ENCODE data around the gene FABP2. TPM values are rescaled to one million over a fixed set of nuclear protein-coding genes. Genes with fewer than 3 reads are reported as not detected.
"Not testable (repeated sequence)": the region's sequence is repeated elsewhere in the genome, so short reads cannot be mapped to it uniquely, and the experiment has no call there.

FABP2 gene
- not detected for polyA plus RNA-seq (2013, experiment 1 of 2)
- not detected for polyA plus RNA-seq (2013, experiment 2 of 2)

GRCh38 chr4:119321921-119322687 lies at the start of gene FABP2:
TSS of gene FABP2 (minus strand) at chr4:119322138. CDS start at chr4:119322102, 36 bp downstream.
- no peak within 1 kb of the TSS for H3K9ac ChIP-seq (ENCODE audit: low read depth, low read length)
- no peaks in the 10 kb centered on the region for H3K27me3 ChIP-seq (ENCODE audit: insufficient read depth, low read length)
- H3K4me1 ChIP-seq (ENCODE audit: insufficient read depth, low read length) = no peaks in the 10 kb centered on the region
- no peak within 1 kb of the TSS for H3K4me3 ChIP-seq (ENCODE audit: low read length)
- no peak within 1 kb of the TSS for H3K27ac ChIP-seq (ENCODE audit: low read depth, low read length)
- H3K9me3 ChIP-seq (ENCODE audit: insufficient read depth, low read depth, low read length) = no peaks in the 10 kb centered on the region
- H3K36me3 ChIP-seq (ENCODE audit: insufficient read depth, low read length) = no peaks in the 10 kb centered on the region
- 94% methylated on average over 5 of the region's 6 CpGs for WGBS

GRCh38 chr4:119370951-119371683 lies 49.2 kb upstream of the FABP2 start:
- H3K9ac ChIP-seq (ENCODE audit: low read depth, low read length); H3K36me3 ChIP-seq (ENCODE audit: insufficient read depth, low read length); H3K9me3 ChIP-seq (ENCODE audit: insufficient read depth, low read depth, low read length); H3K4me1 ChIP-seq (ENCODE audit: insufficient read depth, low read length); H3K4me3 ChIP-seq (ENCODE audit: low read length); H3K27me3 ChIP-seq (ENCODE audit: insufficient read depth, low read length); H3K27ac ChIP-seq (ENCODE audit: low read depth, low read length): not testable (repeated sequence)
- no CpG with 5 or more reads among the region's 3 CpGs for WGBS

GRCh38 chr4:119370392-119370791 lies 48.5 kb upstream of the FABP2 start:
- H3K9me3 ChIP-seq (ENCODE audit: insufficient read depth, low read depth, low read length); H3K27me3 ChIP-seq (ENCODE audit: insufficient read depth, low read length); H3K4me3 ChIP-seq (ENCODE audit: low read length); H3K9ac ChIP-seq (ENCODE audit: low read depth, low read length); H3K36me3 ChIP-seq (ENCODE audit: insufficient read depth, low read length); H3K4me1 ChIP-seq (ENCODE audit: insufficient read depth, low read length); H3K27ac ChIP-seq (ENCODE audit: low read depth, low read length): not testable (repeated sequence)
- 85% methylated on average over 3 of the region's 5 CpGs for WGBS

- H3K27me3 ChIP-seq (ENCODE audit: insufficient read depth, low read length); H3K27ac ChIP-seq (ENCODE audit: low read depth, low read length); H3K9me3 ChIP-seq (ENCODE audit: insufficient read depth, low read depth, low read length); H3K4me3 ChIP-seq (ENCODE audit: low read length); H3K9ac ChIP-seq (ENCODE audit: low read depth, low read length); H3K4me1 ChIP-seq (ENCODE audit: insufficient read depth, low read length); H3K36me3 ChIP-seq (ENCODE audit: insufficient read depth, low read length): not testable (repeated sequence)
- WGBS = 92% methylated on average over 7 of the region's 7 CpGs
These were observed 44.9 kb upstream of the FABP2 start for GRCh38 chr4:119366802-119367201.

GRCh38 chr4:119364203-119364602 lies 42.3 kb upstream of the FABP2 start:
- H3K4me3 ChIP-seq (ENCODE audit: low read length); H3K27me3 ChIP-seq (ENCODE audit: insufficient read depth, low read length); H3K27ac ChIP-seq (ENCODE audit: low read depth, low read length); H3K9ac ChIP-seq (ENCODE audit: low read depth, low read length); H3K4me1 ChIP-seq (ENCODE audit: insufficient read depth, low read length); H3K9me3 ChIP-seq (ENCODE audit: insufficient read depth, low read depth, low read length); H3K36me3 ChIP-seq (ENCODE audit: insufficient read depth, low read length): not testable (repeated sequence)
- WGBS = 74% methylated on average over 1 of the region's 1 CpG

DNA sequence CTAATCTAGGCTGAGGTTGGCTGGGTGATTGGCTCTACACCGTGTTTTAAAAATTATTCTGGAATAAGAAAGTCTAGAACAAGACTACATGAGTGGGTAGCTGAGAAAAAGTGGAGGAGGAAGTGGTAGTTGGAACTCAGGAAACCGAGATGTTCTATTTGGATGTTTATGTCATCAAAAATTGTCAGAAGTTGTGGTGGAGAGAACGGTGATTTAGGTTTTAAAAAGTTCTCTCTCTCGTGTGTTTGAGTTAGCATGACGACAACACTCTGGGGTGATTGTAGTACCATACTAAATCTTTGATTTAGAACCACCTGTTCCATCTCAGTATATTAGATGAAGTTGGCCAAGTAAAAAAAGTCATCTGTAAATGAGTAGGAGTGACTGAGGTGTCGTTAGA lies 41.4 kb upstream of the FABP2 start:
- not testable (repeated sequence) for H3K4me1 ChIP-seq (ENCODE audit: insufficient read depth, low read length); H3K4me3 ChIP-seq (ENCODE audit: low read length); H3K36me3 ChIP-seq (ENCODE audit: insufficient read depth, low read length); H3K27ac ChIP-seq (ENCODE audit: low read depth, low read length); H3K9ac ChIP-seq (ENCODE audit: low read depth, low read length); H3K27me3 ChIP-seq (ENCODE audit: insufficient read depth, low read length); H3K9me3 ChIP-seq (ENCODE audit: insufficient read depth, low read depth, low read length)
- 89% methylated on average over 6 of the region's 6 CpGs for WGBS

GRCh38 chr4:119362413-119362812 lies 40.5 kb upstream of the FABP2 start:
- H3K9me3 ChIP-seq (ENCODE audit: insufficient read depth, low read depth, low read length); H3K27ac ChIP-seq (ENCODE audit: low read depth, low read length); H3K9ac ChIP-seq (ENCODE audit: low read depth, low read length); H3K4me3 ChIP-seq (ENCODE audit: low read length); H3K36me3 ChIP-seq (ENCODE audit: insufficient read depth, low read length); H3K27me3 ChIP-seq (ENCODE audit: insufficient read depth, low read length); H3K4me1 ChIP-seq (ENCODE audit: insufficient read depth, low read length): not testable (repeated sequence)
- whole genome bisulfite sequencing = 92% methylated on average over 3 of the region's 3 CpGs

DNA sequence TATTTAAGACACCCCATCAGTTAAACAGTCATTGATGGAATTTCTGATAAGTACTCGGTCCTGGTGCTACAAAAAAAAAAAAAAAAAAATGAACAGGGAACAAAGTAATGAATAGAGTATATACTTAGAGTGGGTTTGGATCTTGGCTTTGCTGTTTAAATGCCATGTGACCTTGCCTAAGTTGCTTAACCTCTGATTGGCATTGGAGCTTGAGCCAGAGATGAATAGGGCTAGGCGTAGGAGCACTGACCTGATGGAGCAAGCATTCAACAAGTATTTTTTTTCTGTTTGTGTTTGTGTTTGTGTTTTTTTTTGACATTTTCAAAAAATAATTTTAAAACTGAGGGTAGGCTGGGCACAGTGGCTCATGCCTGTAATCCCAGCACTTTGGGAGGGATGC lies 37.9 kb upstream of the FABP2 start:
- not testable (repeated sequence) for H3K9me3 ChIP-seq (ENCODE audit: insufficient read depth, low read depth, low read length); H3K27me3 ChIP-seq (ENCODE audit: insufficient read depth, low read length); H3K9ac ChIP-seq (ENCODE audit: low read depth, low read length); H3K36me3 ChIP-seq (ENCODE audit: insufficient read depth, low read length); H3K27ac ChIP-seq (ENCODE audit: low read depth, low read length); H3K4me3 ChIP-seq (ENCODE audit: low read length); H3K4me1 ChIP-seq (ENCODE audit: insufficient read depth, low read length)
- 93% methylated on average over 2 of the region's 2 CpGs for WGBS

GRCh38 chr4:119356796-119357195 lies 34.9 kb upstream of the FABP2 start:
- H3K4me3 ChIP-seq (ENCODE audit: low read length); H3K9me3 ChIP-seq (ENCODE audit: insufficient read depth, low read depth, low read length); H3K36me3 ChIP-seq (ENCODE audit: insufficient read depth, low read length); H3K27me3 ChIP-seq (ENCODE audit: insufficient read depth, low read length); H3K9ac ChIP-seq (ENCODE audit: low read depth, low read length); H3K27ac ChIP-seq (ENCODE audit: low read depth, low read length); H3K4me1 ChIP-seq (ENCODE audit: insufficient read depth, low read length): not testable (repeated sequence)
- WGBS = 83% methylated on average over 1 of the region's 1 CpG

GRCh38 chr4:119356041-119356440 lies 34.1 kb upstream of the FABP2 start:
- not testable (repeated sequence) for H3K9me3 ChIP-seq (ENCODE audit: insufficient read depth, low read depth, low read length); H3K4me1 ChIP-seq (ENCODE audit: insufficient read depth, low read length); H3K9ac ChIP-seq (ENCODE audit: low read depth, low read length); H3K4me3 ChIP-seq (ENCODE audit: low read length); H3K27me3 ChIP-seq (ENCODE audit: insufficient read depth, low read length); H3K27ac ChIP-seq (ENCODE audit: low read depth, low read length); H3K36me3 ChIP-seq (ENCODE audit: insufficient read depth, low read length)
- no CpG with 5 or more reads among the region's 1 CpG for WGBS

- not testable (repeated sequence) for H3K9me3 ChIP-seq (ENCODE audit: insufficient read depth, low read depth, low read length); H3K4me1 ChIP-seq (ENCODE audit: insufficient read depth, low read length); H3K36me3 ChIP-seq (ENCODE audit: insufficient read depth, low read length); H3K27me3 ChIP-seq (ENCODE audit: insufficient read depth, low read length); H3K4me3 ChIP-seq (ENCODE audit: low read length); H3K27ac ChIP-seq (ENCODE audit: low read depth, low read length); H3K9ac ChIP-seq (ENCODE audit: low read depth, low read length)
- 81% methylated on average over 2 of the region's 3 CpGs for WGBS
These were observed 31.4 kb upstream of the FABP2 start for GRCh38 chr4:119353364-119353763.

All from HUES64 (cell line).